ENCODE data around the gene ZDHHC14.
"Not testable (repeated sequence)": the region's sequence is repeated elsewhere in the genome, so short reads cannot be mapped to it uniquely, and the experiment has no call there.

The ZDHHC14 gene

GRCh38 chr6:157445277-157446009 lies 64.5 kb downstream of the ZDHHC14 start:
- DNase-seq (ENCODE audit: low read depth in 3 of 3), result no peak

- no peak for DNase-seq (ENCODE audit: low read depth in 3 of 3)
Measured at GRCh38 chr6:157447735-157448134, 66.7 kb downstream of the ZDHHC14 start.

- DNase-seq (ENCODE audit: low read depth in 3 of 3), result no peak
Measured at GRCh38 chr6:157449610-157450009, 68.6 kb downstream of the ZDHHC14 start.

- DNase-seq (ENCODE audit: low read depth in 3 of 3), result no peak
Measured at GRCh38 chr6:157450931-157451742, 70.1 kb downstream of the ZDHHC14 start.

GRCh38 chr6:157452096-157452495 lies 71.1 kb downstream of the ZDHHC14 start:
- DNase-seq (ENCODE audit: low read depth in 3 of 3), result no peak

- DNase-seq (ENCODE audit: low read depth in 3 of 3), result no peak
Measured at GRCh38 chr6:157453131-157453530, 72.1 kb downstream of the ZDHHC14 start.

GRCh38 chr6:157453978-157454377 lies 73.0 kb downstream of the ZDHHC14 start:
- DNase-seq (ENCODE audit: low read depth in 3 of 3), result no peak

- DNase-seq (ENCODE audit: low read depth in 3 of 3), result no peak
Measured at GRCh38 chr6:157454762-157455714, 74.0 kb downstream of the ZDHHC14 start.

GRCh38 chr6:157455731-157456523 lies 74.9 kb downstream of the ZDHHC14 start:
- no peak for DNase-seq (ENCODE audit: low read depth in 3 of 3)

GRCh38 chr6:157456524-157456829 lies 75.5 kb downstream of the ZDHHC14 start:
- DNase-seq (ENCODE audit: low read depth in 3 of 3), result no peak

- no peak for DNase-seq (ENCODE audit: low read depth in 3 of 3)
Measured at GRCh38 chr6:157457787-157458186, 76.8 kb downstream of the ZDHHC14 start.

- DNase-seq (ENCODE audit: low read depth in 3 of 3), result peak in 2 of 3 donors; percentile 29 to 39
Measured at GRCh38 chr6:157459327-157459726, 78.3 kb downstream of the ZDHHC14 start.

GRCh38 chr6:157460182-157460999 lies 79.4 kb downstream of the ZDHHC14 start:
- no peak for DNase-seq (ENCODE audit: low read depth in 3 of 3)

GRCh38 chr6:157461000-157461915 lies 80.3 kb downstream of the ZDHHC14 start:
- peak; percentile 32 to 73 (median 54) for DNase-seq (ENCODE audit: low read depth in 3 of 3)

- no peak for DNase-seq (ENCODE audit: low read depth in 3 of 3)
Measured at GRCh38 chr6:157462956-157463742, 82.2 kb downstream of the ZDHHC14 start.

GRCh38 chr6:157463743-157464135 lies 82.7 kb downstream of the ZDHHC14 start:
- not testable (repeated sequence) for DNase-seq (ENCODE audit: low read depth in 3 of 3)

- no peak for DNase-seq (ENCODE audit: low read depth in 3 of 3)
Measured at GRCh38 chr6:157464653-157465535, 83.9 kb downstream of the ZDHHC14 start.

- no peak for DNase-seq (ENCODE audit: low read depth in 3 of 3)
Measured at GRCh38 chr6:157466342-157466648, 85.3 kb downstream of the ZDHHC14 start.
